Activated CD8-positive, alpha-beta T cell treated with anti-CD3 and anti-CD28 coated beads, Interleukin-2, amount 10 ng/mL, durations not matched to agents 7 days and 5 days (primary cell): ENCODE measurements around the gene SHISAL1. TPM values are rescaled to one million over a fixed set of nuclear protein-coding genes. Genes with fewer than 3 reads are reported as not detected.
"Not testable (repeated sequence)": the region's sequence is repeated elsewhere in the genome, so short reads cannot be mapped to it uniquely, and the experiment has no call there.

Source experiments
- ATAC-seq: fragments of 150-1000 bp; cut with Tn5 transposase; one replicate; pipeline ENCODE4 v1.10.0; 2021; ENCODE audit warnings: moderate library complexity
- CTCF ChIA-PET: fragments of 350-600 bp; sonication (Branson Sonifier 250); formaldehyde crosslinking; loops from one replicate; lab custom pipeline; 2021; ENCODE audit warnings: antibody characterized with exemption; lab: Charles Lee
- POLR2A ChIA-PET: fragments of 350-600 bp; sonication (Branson Sonifier 250); formaldehyde crosslinking; loops from one replicate; lab custom pipeline; 2021; ENCODE audit warnings: antibody characterized with exemption; lab: Charles Lee
- DNase-seq: peaks from one replicate; pipeline ENCODE4 v3.0.0-alpha.2; 2020
- H3K27ac Mint-ChIP-seq: one replicate; pipeline ENCODE4 v1.8.0; 2021; ENCODE audit warnings: mild to moderate bottlenecking, mixed read lengths
- H3K27me3 Mint-ChIP-seq: one replicate; pipeline ENCODE4 v1.8.0; 2021; ENCODE audit warnings: low read depth, mixed read lengths
- H3K36me3 Mint-ChIP-seq: one replicate; pipeline ENCODE4 v1.8.0; 2021; ENCODE audit warnings: low read depth, mixed read lengths
- H3K4me1 Mint-ChIP-seq: one replicate; pipeline ENCODE4 v1.8.0; 2021; ENCODE audit warnings: low read depth, mixed read lengths
- H3K4me3 Mint-ChIP-seq: one replicate; pipeline ENCODE4 v1.8.0; 2021; ENCODE audit warnings: mild to moderate bottlenecking, mixed read lengths
- H3K9me3 Mint-ChIP-seq: one replicate; pipeline ENCODE4 v1.8.0; 2022; ENCODE audit warnings: mixed read lengths; ENCODE audit not compliant: insufficient read depth
- total RNA-seq, 2 experiments: library from RNA; stranded (reverse); gene quantifications; one replicate each; pipeline ENCODE4 v1.2.3, GENCODE V29; 2021

Gene SHISAL1
- total RNA-seq, 2 experiments from 2014 or later = not detected

DNA sequence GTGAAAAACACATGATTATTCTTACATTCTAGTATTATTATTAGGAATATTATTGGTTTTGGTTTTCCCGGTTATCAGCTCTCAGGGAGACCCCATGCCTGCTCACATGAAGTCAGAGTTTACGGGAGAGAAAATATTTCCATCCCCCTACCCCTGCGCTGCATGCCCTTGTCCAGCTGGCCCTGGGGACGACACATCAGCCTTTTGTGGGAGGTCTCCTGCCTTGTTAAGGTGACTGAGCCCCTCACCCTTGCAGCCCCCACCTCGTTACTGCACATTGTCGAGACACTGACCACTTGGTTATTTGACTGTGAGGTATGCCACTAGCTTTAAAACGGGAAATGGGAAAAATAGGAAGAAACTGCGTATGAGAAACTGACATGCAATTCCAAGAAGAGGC lies 69.0 kb downstream of the SHISAL1 start:
- no peak for ATAC-seq

DNA sequence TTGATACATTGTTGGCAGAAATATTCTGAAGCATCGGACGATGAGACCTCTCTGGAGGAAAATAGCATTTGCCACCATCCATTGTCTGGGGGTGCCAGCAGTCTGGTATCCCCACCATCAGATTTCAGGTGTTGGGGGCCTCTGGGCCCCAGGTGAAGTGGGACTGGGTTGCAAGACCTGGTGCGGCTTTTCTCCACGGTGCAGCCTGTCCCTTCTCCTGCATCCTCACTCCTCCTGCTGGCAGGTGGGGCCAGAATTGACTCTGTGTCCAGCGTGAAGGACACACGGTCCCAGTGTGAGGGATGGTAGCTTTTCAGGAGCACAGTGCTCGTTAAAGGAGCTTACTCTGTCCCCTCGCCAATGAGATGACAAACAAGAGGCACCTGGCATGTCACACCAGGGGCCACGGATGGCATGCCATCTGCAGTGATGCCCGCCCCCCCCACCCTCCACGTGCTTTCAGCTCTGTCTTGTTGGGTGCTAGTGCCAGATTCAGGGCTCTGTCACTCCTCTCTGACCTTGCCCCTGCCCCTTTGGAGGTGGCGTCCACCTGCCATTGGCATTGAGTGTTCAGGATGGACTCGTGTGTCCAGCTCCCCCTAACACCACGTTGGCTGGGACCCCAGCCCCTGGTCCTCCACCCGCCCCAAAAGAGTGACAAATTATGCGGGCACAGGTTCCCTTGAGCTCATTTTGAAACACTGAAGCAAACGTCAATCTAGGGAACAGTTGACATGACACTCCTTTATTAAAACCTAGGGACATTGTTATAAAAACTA lies 69.6 kb downstream of the SHISAL1 start:
- no peak for ATAC-seq
- Mint-ChIP-seq H3K4me3 (no peak overlapping the region), H3K27me3 (peaks cover 25% of the 10 kb centered on the region), H3K36me3 (no peaks in the 10 kb centered on the region), H3K9me3 (no peaks in the 10 kb centered on the region), H3K4me1 (no peaks in the 10 kb centered on the region), H3K27ac (no peak overlapping the region)
- ChIA-PET CTCF (no interaction called here), POLR2A (no interaction called here)
- no peak for DNase-seq

More for the DNA sequence above, 69.0 kb downstream of the SHISAL1 start:
- no peak overlapping the region for H3K4me3 Mint-ChIP-seq
- ChIA-PET POLR2A (no interaction called here), CTCF (no interaction called here)
- no peaks in the 10 kb centered on the region for H3K4me1 Mint-ChIP-seq
- no peaks in the 10 kb centered on the region for H3K36me3 Mint-ChIP-seq
- no peak overlapping the region for H3K27ac Mint-ChIP-seq
- peaks cover 25% of the 10 kb centered on the region for H3K27me3 Mint-ChIP-seq
- H3K9me3 Mint-ChIP-seq = no peaks in the 10 kb centered on the region
- no peak for DNase-seq

DNA sequence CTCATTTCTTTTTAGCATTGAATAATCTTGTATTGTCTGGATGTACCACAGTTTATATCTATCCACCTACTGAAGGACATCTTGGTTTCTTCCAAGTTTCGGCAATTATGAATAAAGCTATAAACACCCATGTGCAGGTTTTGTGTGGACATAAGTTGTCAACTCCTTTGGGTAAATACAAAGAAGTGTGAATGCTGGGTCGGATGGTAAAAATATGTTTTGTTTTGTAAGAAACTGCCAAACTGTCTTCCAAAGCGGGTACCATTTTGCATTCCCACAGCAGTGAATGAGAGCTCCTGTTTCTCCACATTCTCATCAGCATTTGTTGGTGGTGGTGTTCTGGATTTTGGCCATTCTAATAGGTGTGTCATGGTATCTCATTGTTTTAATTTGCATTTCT lies 71.6 kb downstream of the SHISAL1 start:
- DNase-seq, ATAC-seq, H3K9me3 Mint-ChIP-seq, H3K4me3 Mint-ChIP-seq, POLR2A ChIA-PET, H3K4me1 Mint-ChIP-seq, CTCF ChIA-PET, H3K36me3 Mint-ChIP-seq, H3K27ac Mint-ChIP-seq: not testable (repeated sequence)
- H3K27me3 Mint-ChIP-seq = peaks cover 36% of the 10 kb centered on the region

GRCh38 chr22:44237290-44237689 lies 75.5 kb downstream of the SHISAL1 start:
- ChIA-PET CTCF (no interaction called here), POLR2A (no interaction called here)
- Mint-ChIP-seq H3K36me3 (no peaks in the 10 kb centered on the region), H3K9me3 (no peaks in the 10 kb centered on the region), H3K27ac (no peak overlapping the region), H3K4me3 (no peak overlapping the region), H3K4me1 (no peaks in the 10 kb centered on the region), H3K27me3 (peaks cover 40% of the 10 kb centered on the region)
- ATAC-seq (no peak), DNase-seq (no peak)

GRCh38 chr22:44234372-44234771 lies 78.4 kb downstream of the SHISAL1 start:
- H3K4me3 Mint-ChIP-seq, POLR2A ChIA-PET, H3K4me1 Mint-ChIP-seq, CTCF ChIA-PET, H3K36me3 Mint-ChIP-seq, H3K9me3 Mint-ChIP-seq, DNase-seq, H3K27ac Mint-ChIP-seq, ATAC-seq: not testable (repeated sequence)
- peaks cover 28% of the 10 kb centered on the region for H3K27me3 Mint-ChIP-seq

DNA sequence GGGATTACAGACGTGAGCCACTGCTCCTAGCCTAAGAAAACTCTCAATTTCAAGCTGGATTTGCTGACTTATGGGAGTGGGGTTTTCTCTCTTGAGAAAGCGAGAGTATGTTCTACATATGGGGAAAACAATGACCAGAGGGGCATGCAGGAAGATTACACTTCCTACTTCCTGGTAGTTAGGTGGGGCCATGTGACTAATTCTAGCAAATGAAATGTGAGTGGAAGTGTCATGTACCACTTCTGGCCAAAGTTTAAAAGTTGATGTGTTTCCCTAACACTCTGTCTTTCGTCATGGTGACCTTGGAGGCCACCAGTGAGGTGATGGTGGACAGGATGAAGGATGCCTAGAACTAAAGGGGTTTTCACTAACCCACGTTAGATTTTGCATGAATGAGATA lies 81.5 kb downstream of the SHISAL1 start:
- DNase-seq = no peak
- no peak overlapping the region for H3K4me3 Mint-ChIP-seq
- no peaks in the 10 kb centered on the region for H3K36me3 Mint-ChIP-seq
- H3K4me1 Mint-ChIP-seq = no peaks in the 10 kb centered on the region
- peaks cover 23% of the 10 kb centered on the region for H3K27me3 Mint-ChIP-seq
- ATAC-seq = no peak
- CTCF ChIA-PET = no interaction called here
- no peaks in the 10 kb centered on the region for H3K9me3 Mint-ChIP-seq
- POLR2A ChIA-PET = no interaction called here
- no peak overlapping the region for H3K27ac Mint-ChIP-seq

DNA sequence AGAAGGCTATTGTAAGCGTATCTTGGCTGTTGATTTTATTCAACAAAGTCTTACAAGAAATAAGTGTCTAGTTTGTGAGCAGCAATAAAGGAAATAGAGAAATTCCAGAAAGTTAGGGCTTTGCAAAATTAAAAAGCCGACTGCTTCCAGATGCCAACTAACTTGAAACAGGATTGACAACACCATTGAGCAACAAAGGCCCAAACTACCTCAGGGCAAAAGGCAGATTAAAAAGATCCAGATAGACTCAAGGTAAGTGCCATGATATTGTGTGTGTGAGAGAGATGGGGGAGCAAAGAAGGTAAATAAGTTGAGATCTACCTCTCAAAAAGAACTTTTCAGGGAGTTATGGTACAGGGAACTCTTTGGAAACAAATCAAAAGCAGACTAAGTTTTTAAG lies 82.9 kb downstream of the SHISAL1 start:
- DNase-seq (no peak), ATAC-seq (no peak)
- Mint-ChIP-seq H3K4me3 (no peak overlapping the region), H3K9me3 (no peaks in the 10 kb centered on the region), H3K27ac (no peak overlapping the region), H3K36me3 (no peaks in the 10 kb centered on the region), H3K4me1 (no peaks in the 10 kb centered on the region), H3K27me3 (peaks cover 31% of the 10 kb centered on the region)
- POLR2A ChIA-PET = no interaction called here
- CTCF ChIA-PET = no interaction called here

DNA sequence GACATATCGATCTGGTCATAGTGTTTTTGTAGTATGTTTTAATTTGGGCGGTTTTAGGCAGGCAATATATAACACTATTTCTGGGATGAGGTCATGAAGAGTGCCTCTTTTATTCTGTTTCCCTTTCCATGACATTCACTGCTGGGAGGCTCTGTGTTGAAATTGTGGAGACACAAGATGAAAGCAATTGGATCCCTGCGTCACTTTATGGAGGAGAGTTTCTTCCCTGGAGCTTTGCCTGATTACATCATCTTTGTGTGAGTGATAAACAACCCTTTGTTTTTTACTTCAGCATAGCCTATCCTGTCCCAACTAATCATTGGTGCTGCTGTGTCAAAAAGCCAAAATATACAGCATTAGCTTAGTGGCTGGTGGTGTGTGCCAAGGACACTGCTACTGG lies 83.4 kb downstream of the SHISAL1 start:
- DNase-seq (no peak), ATAC-seq (no peak)
- Mint-ChIP-seq H3K36me3 (no peaks in the 10 kb centered on the region), H3K9me3 (no peaks in the 10 kb centered on the region), H3K4me3 (no peak overlapping the region), H3K27me3 (peaks cover 29% of the 10 kb centered on the region), H3K27ac (no peak overlapping the region), H3K4me1 (no peaks in the 10 kb centered on the region)
- CTCF ChIA-PET = no interaction called here
- POLR2A ChIA-PET = no interaction called here

- CTCF ChIA-PET = no interaction called here
- Mint-ChIP-seq H3K36me3 (no peaks in the 10 kb centered on the region), H3K27ac (no peak overlapping the region), H3K4me1 (no peaks in the 10 kb centered on the region), H3K9me3 (no peaks in the 10 kb centered on the region), H3K4me3 (no peak overlapping the region), H3K27me3 (peaks cover 28% of the 10 kb centered on the region)
- POLR2A ChIA-PET = no interaction called here
- DNase-seq (no peak), ATAC-seq (no peak)
Measured at GRCh38 chr22:44225812-44226211, 86.9 kb downstream of the SHISAL1 start.

DNA sequence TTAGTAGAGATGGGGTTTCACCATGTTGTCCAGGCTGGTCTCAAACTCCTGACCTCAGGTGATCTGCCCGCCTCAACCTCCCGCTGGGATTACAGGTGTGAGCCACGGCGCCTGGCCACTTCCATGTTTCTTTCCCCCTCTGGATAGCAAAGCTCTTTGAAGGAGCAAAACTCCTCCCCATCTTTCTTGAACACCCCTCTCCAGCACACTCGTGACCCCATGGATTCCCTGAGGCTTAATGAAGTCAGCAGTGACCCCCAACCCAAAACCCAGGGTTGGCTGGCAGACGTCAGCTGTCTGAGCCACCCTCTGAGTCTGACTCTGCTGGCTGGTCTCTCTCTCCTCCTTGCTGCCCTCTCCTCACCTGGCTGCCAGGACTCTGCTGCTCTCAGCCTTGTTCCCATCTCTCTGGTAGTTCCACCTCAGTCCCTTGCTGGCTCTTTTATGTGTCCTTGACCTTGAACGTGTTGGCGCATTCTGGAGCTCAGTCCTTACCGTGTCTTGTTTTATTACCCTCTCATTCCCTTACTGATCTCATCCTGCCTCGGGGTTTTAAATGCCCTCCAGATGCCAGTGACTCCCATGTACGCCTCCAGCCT lies 87.6 kb downstream of the SHISAL1 start:
- POLR2A ChIA-PET = no interaction called here
- Mint-ChIP-seq H3K27ac (no peak overlapping the region), H3K27me3 (peaks cover 27% of the 10 kb centered on the region), H3K4me1 (no peaks in the 10 kb centered on the region), H3K36me3 (no peaks in the 10 kb centered on the region), H3K9me3 (no peaks in the 10 kb centered on the region), H3K4me3 (no peak overlapping the region)
- CTCF ChIA-PET = no interaction called here
- DNase-seq = no peak
- ATAC-seq = no peak

- no peak for ATAC-seq
- Mint-ChIP-seq H3K27ac (no peak overlapping the region), H3K27me3 (peaks cover 24% of the 10 kb centered on the region), H3K9me3 (no peaks in the 10 kb centered on the region), H3K4me3 (no peak overlapping the region), H3K4me1 (no peaks in the 10 kb centered on the region), H3K36me3 (no peaks in the 10 kb centered on the region)
- DNase-seq = no peak
- ChIA-PET POLR2A (no interaction called here), CTCF (no interaction called here)
Measured at GRCh38 chr22:44224166-44224565, 88.6 kb downstream of the SHISAL1 start.

DNA sequence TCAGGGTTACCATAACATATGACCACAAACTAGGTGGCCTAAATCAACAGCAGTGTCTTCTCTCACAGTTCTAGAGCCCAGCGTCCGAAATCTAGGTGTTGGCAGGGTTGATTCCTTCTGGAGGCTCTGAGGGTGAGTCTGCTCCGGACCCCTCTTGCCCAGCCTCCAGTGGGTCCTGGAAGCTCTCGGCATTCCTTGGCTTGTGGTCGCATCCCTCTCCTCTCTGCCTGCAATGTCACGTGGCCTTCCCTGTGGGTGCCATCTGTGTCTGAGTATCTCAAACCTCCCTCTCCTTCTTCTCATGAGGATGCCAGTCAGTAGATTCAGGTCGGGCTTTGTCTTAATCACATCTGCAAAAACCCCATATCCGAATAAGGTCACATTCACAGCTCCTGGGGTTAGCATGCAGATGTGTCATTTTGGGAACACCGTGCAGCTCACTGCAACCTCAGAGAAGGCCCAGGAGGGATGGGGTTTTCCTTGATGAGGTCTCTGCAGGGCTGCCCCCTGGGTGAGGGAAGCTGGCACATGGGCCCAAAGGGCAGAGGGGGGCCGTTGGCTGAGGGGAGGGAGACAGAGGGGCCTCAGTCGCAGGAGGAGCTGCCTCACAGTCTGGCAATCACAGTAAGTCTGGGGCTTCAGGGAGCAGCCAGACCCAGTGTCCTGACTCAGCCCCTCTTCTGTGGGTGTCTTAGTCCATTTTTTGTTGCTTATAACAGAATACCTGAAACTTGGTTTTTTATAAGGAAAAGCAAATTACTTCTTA lies 90.9 kb downstream of the SHISAL1 start:
- DNase-seq (no peak), ATAC-seq (no peak)
- CTCF ChIA-PET = no interaction called here
- peaks cover 16% of the 10 kb centered on the region for H3K27me3 Mint-ChIP-seq
- H3K9me3 Mint-ChIP-seq = no peaks in the 10 kb centered on the region
- no peaks in the 10 kb centered on the region for H3K4me1 Mint-ChIP-seq
- POLR2A ChIA-PET = no interaction called here
- no peak overlapping the region for H3K27ac Mint-ChIP-seq
- no peak overlapping the region for H3K4me3 Mint-ChIP-seq
- H3K36me3 Mint-ChIP-seq = no peaks in the 10 kb centered on the region
